Prostate gland (tissue), 2 donors: ENCODE measurements around the gene ALAD. TPM values are rescaled to one million over a fixed set of nuclear protein-coding genes. Genes with fewer than 3 reads are reported as not detected.
"Not testable (repeated sequence)": the region's sequence is repeated elsewhere in the genome, so short reads cannot be mapped to it uniquely, and the experiment has no call there.

ENCODE experiments used
- DNase-seq: peaks from one replicate; pipeline ENCODE4 v3.0.0-alpha.2; 2019; ENCODE audit warnings: low spot score
- H3K27ac ChIP-seq, 2 donors: fragments of 200-600 bp; sonication (generic); 2 replicates each; pipeline ENCODE4 v1.5.1; 2017 to 2019
- H3K27me3 ChIP-seq: fragments of 200-600 bp; sonication (generic); replicated peaks from 2 replicates; pipeline ENCODE4 v1.5.1; 2019; ENCODE audit not compliant: insufficient read depth
- H3K36me3 ChIP-seq, 2 donors: fragments of 200-600 bp; sonication (generic); 1 replicate in 1 of 2; 2 replicates in 1 of 2; pipeline versions ENCODE4 v1.5.1 to v1.8.1; 2017 to 2019
- H3K4me1 ChIP-seq: fragments of 200-600 bp; sonication (generic); replicated peaks from 2 replicates; pipeline ENCODE4 v1.5.1; 2019
- H3K4me3 ChIP-seq, 2 donors: fragments of 200-600 bp; sonication (generic); 2 replicates each; pipeline ENCODE4 v1.5.1; 2017 to 2019
- H3K9me3 ChIP-seq: fragments of 200-600 bp; sonication (generic); 2 replicates; pipeline ENCODE4 v1.5.1; 2017
- POLR2A ChIP-seq: fragments of 450-650 bp; IDR thresholded peaks from one replicate; pipeline ENCODE4 v1.6.1; 2016; ENCODE audit warnings: antibody characterized with exemption, mild to moderate bottlenecking
- POLR2AphosphoS5 ChIP-seq: sonication (generic); formaldehyde crosslinking; IDR thresholded peaks from one replicate; pipeline ENCODE4 v1.6.1; 2017; ENCODE audit warnings: antibody characterized with exemption
- WGBS: methylation state at CpG from one replicate; pipeline ENCODE4 v1.1.5; 2018; 5-methylcytosine and 5-hydroxymethylcytosine counted together
- intact Hi-C: fragments of 100-400 bp; cut with DNase I; formaldehyde crosslinking; loops from one replicate; pipeline ENCODE4 v1.14.2; 2022
- total RNA-seq, 2 donors: library from RNA; depleted of rRNA; stranded (reverse); fragments of >200 nt; gene quantifications; one replicate each; pipeline ENCODE4 v1.1.0, GENCODE V29; 2016
- TF ChIP-seq, protein P1 (sequence below), 4 experiments: fragments of 200-600 bp in 2 of 4; fragments of 450-650 bp in 2 of 4; sonication (generic) in 2 of 4; IDR thresholded peaks; 1 replicate in 3 of 4; 2 replicates in 1 of 4; pipeline ENCODE4 v1.5.1; 2016 to 2019; ENCODE audit warnings: antibody characterized with exemption in 4 of 4, mild to moderate bottlenecking in 2 of 4, moderate library complexity in 2 of 4

Gene ALAD
- total RNA-seq, 2 donors from 2014 or later = 59.8 to 103 TPM

DNA sequence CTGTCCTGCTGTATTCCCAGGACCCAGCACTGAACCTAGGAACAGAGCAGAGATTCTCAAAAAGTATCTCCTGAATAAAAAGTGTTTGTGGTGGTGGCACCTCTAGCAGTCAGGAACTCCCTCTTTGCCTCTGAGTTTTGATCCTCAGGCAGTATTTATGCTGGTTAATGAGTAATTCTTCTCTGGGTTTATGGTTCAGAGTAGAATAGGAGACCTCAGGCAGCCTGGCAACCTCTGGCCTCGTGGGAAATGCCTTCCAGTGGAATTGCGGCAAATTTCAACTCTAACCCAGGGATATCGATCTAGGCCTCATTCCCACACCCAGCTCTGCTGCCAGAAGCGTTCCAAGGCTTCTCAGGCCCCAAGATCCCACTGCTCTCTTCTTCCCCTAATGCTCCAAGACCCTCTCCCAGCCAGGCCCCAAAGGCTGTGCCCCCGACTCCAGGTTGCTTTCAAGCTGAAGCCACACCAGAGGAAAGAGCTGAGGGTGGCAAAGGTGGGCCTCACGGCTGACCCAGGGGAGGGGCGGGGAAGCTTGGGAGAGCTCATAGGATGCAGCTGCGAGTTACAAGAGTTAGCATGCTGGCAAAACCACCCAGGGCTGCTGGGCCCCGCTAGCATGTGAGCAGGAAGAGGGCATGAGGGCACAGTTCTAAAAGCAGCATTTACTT lies 13.4 kb downstream of the ALAD start:
- Histone ChIP-seq H3K27me3 (no peaks in the 10 kb centered on the region), H3K4me3 (no peak overlapping the region), H3K27ac (no peak overlapping the region), H3K36me3 (peaks cover 5 to 21% of the 10 kb centered on the region in 2 donors), H3K4me1 (no peaks in the 10 kb centered on the region), H3K9me3 (no peaks in the 10 kb centered on the region)
- TF ChIP-seq, protein P1, sequence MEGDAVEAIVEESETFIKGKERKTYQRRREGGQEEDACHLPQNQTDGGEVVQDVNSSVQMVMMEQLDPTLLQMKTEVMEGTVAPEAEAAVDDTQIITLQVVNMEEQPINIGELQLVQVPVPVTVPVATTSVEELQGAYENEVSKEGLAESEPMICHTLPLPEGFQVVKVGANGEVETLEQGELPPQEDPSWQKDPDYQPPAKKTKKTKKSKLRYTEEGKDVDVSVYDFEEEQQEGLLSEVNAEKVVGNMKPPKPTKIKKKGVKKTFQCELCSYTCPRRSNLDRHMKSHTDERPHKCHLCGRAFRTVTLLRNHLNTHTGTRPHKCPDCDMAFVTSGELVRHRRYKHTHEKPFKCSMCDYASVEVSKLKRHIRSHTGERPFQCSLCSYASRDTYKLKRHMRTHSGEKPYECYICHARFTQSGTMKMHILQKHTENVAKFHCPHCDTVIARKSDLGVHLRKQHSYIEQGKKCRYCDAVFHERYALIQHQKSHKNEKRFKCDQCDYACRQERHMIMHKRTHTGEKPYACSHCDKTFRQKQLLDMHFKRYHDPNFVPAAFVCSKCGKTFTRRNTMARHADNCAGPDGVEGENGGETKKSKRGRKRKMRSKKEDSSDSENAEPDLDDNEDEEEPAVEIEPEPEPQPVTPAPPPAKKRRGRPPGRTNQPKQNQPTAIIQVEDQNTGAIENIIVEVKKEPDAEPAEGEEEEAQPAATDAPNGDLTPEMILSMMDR (IDR thresholded peaks at IDR 0.05) = no peak
- TF ChIP-seq POLR2AphosphoS5 (no peak), POLR2A (no peak)
- no peak for DNase-seq
- intact Hi-C loops = no loop called here
- WGBS = 62% methylated on average over 9 of the region's 9 CpGs

DNA sequence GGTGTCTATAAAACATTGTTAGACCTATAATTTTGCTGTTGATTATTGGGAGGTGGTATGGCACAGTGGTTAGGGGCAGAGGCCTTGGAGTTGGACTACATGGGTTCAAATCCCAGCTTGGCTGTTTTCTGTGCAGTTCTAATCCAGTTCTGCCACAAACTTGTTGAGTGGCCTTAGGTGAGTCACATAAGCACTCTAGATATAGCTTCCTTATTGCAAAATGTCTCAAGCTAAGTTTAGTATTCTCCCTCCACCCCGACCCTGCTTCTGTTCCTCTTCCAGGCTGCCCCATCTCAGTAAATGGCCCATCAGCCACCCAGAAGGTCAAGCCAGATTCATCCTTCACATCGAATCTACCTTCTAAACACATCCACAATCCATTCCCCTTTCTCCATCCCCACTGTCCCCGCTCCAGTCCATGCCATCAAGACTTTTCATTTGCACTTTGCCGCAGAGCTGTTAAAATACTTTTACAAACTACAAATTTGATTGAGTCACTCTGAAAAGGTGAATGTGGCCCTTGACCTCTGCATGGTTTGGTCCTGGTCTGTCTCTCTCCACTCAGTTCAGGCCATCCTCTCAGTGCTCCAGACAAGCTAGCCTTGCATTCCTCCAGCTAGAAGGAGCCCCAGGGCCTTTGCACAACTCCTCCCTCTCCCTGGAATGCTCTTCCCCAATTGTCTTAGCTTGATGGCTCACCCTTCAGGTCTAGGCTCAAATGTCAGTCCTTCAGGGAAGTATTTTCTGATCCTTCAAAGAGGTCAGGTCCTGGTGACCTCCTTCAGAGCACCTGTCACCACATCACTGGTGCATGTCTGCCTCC lies 14.3 kb downstream of the ALAD start:
- Histone ChIP-seq H3K36me3 (peaks cover 5 to 20% of the 10 kb centered on the region in 2 donors), H3K27ac (no peak overlapping the region), H3K4me1 (no peaks in the 10 kb centered on the region), H3K4me3 (no peak overlapping the region), H3K9me3 (no peaks in the 10 kb centered on the region), H3K27me3 (no peaks in the 10 kb centered on the region)
- 89% methylated on average over 4 of the region's 4 CpGs for WGBS
- intact Hi-C loops = no loop called here
- no peak for DNase-seq
- TF ChIP-seq POLR2A (no peak), POLR2AphosphoS5 (no peak)
- TF ChIP-seq, protein P1 (IDR thresholded peaks at IDR 0.05) = no peak

DNA sequence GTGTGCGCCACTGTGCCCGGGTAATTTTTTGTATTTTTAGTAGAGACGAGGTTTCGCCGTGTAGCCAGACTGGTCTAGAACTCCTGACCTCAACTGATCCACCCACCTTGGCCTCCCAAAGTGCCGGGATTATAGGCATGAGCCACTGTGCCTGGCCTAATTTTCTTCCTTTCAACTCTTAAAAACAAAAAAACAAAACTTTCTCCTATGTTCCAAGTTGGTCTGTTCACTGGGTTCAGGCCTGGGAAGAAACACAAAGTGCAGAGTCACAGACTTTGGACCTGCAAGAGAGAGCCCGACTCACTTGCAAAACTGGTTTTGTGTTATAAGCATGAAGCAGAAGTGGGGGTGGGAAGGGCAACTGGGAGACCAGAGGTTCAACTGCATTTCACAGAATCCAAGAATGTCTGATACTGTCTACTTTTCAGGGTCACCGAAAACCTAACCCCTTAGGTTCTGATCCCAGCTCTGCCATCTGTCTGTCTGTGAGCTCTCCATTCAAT lies 19.1 kb downstream of the ALAD start:
- Histone ChIP-seq H3K27ac (peak overlapping the region; percentile 82 to 89), H3K9me3 (no peaks in the 10 kb centered on the region), H3K4me1 (no peaks in the 10 kb centered on the region), H3K36me3 (no peaks in the 10 kb centered on the region), H3K4me3 (no peak overlapping the region), H3K27me3 (no peaks in the 10 kb centered on the region)
- TF ChIP-seq POLR2A = no peak
- TF ChIP-seq POLR2AphosphoS5 = peak; percentile 82
- TF ChIP-seq, protein P1 (IDR thresholded peaks at IDR 0.05) = no peak
- intact Hi-C loops = no loop called here
- DNase-seq = peak; percentile 82
- 62% methylated on average over 8 of the region's 8 CpGs for WGBS

DNA sequence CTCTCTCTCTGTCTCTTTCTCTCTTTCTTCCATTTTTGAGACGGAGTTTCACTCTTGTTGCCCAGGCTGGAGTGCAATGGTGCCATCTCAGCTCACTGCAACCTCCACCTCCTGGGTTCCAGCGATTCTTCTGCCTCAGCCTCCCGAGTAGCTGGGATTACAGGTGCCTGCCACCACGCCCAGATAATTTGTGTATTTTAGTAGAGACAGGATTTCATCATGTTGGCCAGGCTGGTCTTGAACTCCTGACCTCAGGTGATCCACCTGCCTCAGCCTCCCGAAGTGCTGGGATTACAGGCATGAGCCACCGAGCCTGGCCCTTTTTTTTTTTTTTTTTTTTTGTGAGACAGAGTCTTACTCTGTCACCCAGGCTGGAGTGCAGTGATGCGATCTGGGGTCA lies 19.6 kb downstream of the ALAD start:
- whole genome bisulfite sequencing = 72% methylated on average over 6 of the region's 7 CpGs
- H3K4me1 ChIP-seq, H3K36me3 ChIP-seq, H3K4me3 ChIP-seq, H3K9me3 ChIP-seq, H3K27me3 ChIP-seq, intact Hi-C loops, DNase-seq: not testable (repeated sequence)
- peak overlapping the region; percentile 82 to 89 for H3K27ac ChIP-seq

DNA sequence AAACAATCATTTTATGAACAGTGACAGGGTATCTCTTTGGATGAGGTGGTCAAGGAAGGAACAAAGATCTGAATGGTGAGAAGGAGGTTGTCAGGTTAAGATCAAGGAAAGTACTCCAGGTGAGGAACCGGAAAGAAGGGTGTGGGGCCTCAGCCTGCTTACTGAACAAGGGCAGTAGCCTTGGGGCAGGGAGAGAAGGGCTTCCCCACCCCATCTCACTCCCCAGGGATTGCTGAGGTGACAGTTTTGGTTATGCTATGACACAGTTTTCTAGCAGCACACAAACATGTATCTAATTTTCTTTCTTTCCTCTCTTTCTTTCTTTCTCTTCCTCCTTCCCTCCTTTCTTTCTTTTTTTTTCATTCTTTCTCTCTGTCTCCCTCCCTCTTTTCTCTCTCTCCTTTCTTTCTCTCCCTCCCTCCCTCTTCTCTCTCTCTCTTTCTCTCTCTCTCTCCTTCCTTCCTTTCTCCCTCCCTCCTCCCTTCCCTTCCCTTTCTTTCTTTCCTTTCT lies 20.2 kb downstream of the ALAD start:
- no peaks in the 10 kb centered on the region for H3K27me3 ChIP-seq
- intact Hi-C loops = no loop called here
- H3K27ac ChIP-seq = peak overlapping the region; percentile 82 to 89
- DNase-seq = no peak
- no peak overlapping the region for H3K4me3 ChIP-seq
- whole genome bisulfite sequencing = 35% methylated on average over 1 of the region's 1 CpG
- H3K4me1 ChIP-seq = no peaks in the 10 kb centered on the region
- H3K36me3 ChIP-seq = no peaks in the 10 kb centered on the region
- TF ChIP-seq POLR2A = no peak
- no peak for TF ChIP-seq POLR2AphosphoS5
- TF ChIP-seq, protein P1 (IDR thresholded peaks at IDR 0.05) = no peak
- no peaks in the 10 kb centered on the region for H3K9me3 ChIP-seq

DNA sequence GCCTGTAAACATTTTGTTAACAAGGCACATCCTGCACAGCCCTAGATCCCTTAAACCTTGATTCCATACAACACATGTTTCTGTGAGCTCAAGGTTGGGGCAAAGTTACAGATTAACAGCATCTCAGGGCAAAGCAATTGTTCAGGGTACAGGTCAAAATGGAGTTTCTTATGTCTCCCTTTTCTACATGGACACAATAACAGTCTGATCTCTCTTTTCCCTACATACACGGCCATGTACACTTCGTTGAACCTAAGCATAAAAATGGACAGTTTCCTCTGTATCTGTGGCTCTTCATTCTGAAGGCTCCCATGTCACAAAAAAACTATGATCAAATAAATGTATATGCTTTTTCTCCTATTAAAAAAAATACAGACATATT lies 21.3 kb downstream of the ALAD start:
- DNase-seq, H3K27me3 ChIP-seq, H3K4me3 ChIP-seq, H3K9me3 ChIP-seq, H3K27ac ChIP-seq, H3K36me3 ChIP-seq, intact Hi-C loops, H3K4me1 ChIP-seq: not testable (repeated sequence)
- 88% methylated on average over 2 of the region's 2 CpGs for WGBS

- H3K27ac ChIP-seq, intact Hi-C loops, H3K27me3 ChIP-seq, H3K4me1 ChIP-seq, H3K9me3 ChIP-seq, H3K4me3 ChIP-seq, DNase-seq, H3K36me3 ChIP-seq: not testable (repeated sequence)
- 75% methylated on average over 24 of the region's 24 CpGs for WGBS
These were observed 21.8 kb downstream of the ALAD start for GRCh38 chr9:113379094-113379828.
